ENCODE results near the gene TMEM250.

GRCh38 chr9:136114610-136115009 is 4.1 kb downstream of the TMEM250 start:
- no peak for TF ChIP-seq POLR2A (IDR thresholded peaks at IDR 0.05)
- TF ChIP-seq CTCF (IDR thresholded peaks at IDR 0.05), result no peak

All from sigmoid colon (tissue), 3 donors.